GM19238 (cell line): ENCODE measurements around the gene PLEKHM3.

Source experiments
- DNase-seq: peaks from one replicate; pipeline ENCODE4 v3.0.0; 2011; ENCODE audit warnings: low spot score; ENCODE audit not compliant: insufficient read length

Gene PLEKHM3

GRCh38 chr2:207855591-207855990, 169.7 kb downstream of the PLEKHM3 start:
- DNase-seq = no peak

- no peak for DNase-seq
These were observed 170.6 kb downstream of the PLEKHM3 start for GRCh38 chr2:207854484-207855440.

GRCh38 chr2:207852791-207853190, 172.5 kb downstream of the PLEKHM3 start:
- DNase-seq = no peak

- DNase-seq = no peak
These were observed 175.9 kb downstream of the PLEKHM3 start for GRCh38 chr2:207849443-207849842.

GRCh38 chr2:207848545-207848928, 176.8 kb downstream of the PLEKHM3 start:
- DNase-seq = no peak

GRCh38 chr2:207847807-207848544, 177.4 kb downstream of the PLEKHM3 start:
- DNase-seq = no peak

- no peak for DNase-seq
These were observed 178.1 kb downstream of the PLEKHM3 start for GRCh38 chr2:207847098-207847806.

- DNase-seq = no peak
These were observed 180.0 kb downstream of the PLEKHM3 start for GRCh38 chr2:207845202-207845864.

GRCh38 chr2:207844648-207845047, 180.7 kb downstream of the PLEKHM3 start:
- DNase-seq = no peak

- no peak for DNase-seq
These were observed 185.2 kb downstream of the PLEKHM3 start for GRCh38 chr2:207840101-207840500.

- no peak for DNase-seq
These were observed 185.8 kb downstream of the PLEKHM3 start for GRCh38 chr2:207839575-207839974.

GRCh38 chr2:207839028-207839427, 186.3 kb downstream of the PLEKHM3 start:
- DNase-seq = no peak

- DNase-seq = no peak
These were observed 188.7 kb downstream of the PLEKHM3 start for GRCh38 chr2:207836521-207837133.

- no peak for DNase-seq
These were observed 189.5 kb downstream of the PLEKHM3 start for GRCh38 chr2:207835805-207836204.

GRCh38 chr2:207833251-207833751, 192.0 kb downstream of the PLEKHM3 start:
- DNase-seq = peak; percentile 32

GRCh38 chr2:207831584-207832248, 193.6 kb downstream of the PLEKHM3 start:
- DNase-seq = no peak

- no peak for DNase-seq
These were observed 194.4 kb downstream of the PLEKHM3 start for GRCh38 chr2:207830778-207831438.

GRCh38 chr2:207828361-207829057, 196.8 kb downstream of the PLEKHM3 start:
- no peak for DNase-seq

GRCh38 chr2:207825978-207826377, 199.3 kb downstream of the PLEKHM3 start:
- no peak for DNase-seq
